ENCODE results near the gene TMEM231.

GRCh38 chr16:75514296-75514695, 41.8 kb downstream of the TMEM231 start:
- TF ChIP-seq CTCF (IDR thresholded peaks at IDR 0.05) (no peak), ZFX (IDR thresholded peaks at IDR 0.05; ENCODE audit: borderline replicate concordance) (no peak)
